ENCODE results near the gene OSBPL8.

OSBPL8 gene

DNA sequence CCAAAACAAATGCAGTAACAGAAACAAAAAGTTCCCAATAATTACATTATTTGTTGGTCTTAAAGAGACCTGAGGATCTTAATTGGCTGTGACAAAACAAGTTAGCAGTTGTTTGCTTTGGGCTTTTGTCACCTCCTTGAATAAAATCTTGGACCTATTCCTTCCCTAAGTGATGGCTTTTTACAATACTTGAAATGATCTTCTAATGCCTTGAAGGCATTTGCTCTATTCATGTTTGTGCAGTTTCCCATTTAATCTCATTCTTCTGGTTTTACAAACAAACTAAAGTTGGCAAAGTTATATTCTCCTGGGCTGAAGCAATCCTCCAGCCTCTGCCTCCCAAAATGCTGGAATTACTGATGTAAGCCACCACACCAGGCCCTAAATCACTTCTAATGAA lies 98.8 kb downstream of the OSBPL8 start:
- DNase-seq = no peak

GRCh38 chr12:76457818-76458217 lies 101.8 kb downstream of the OSBPL8 start:
- no peak for DNase-seq

DNA sequence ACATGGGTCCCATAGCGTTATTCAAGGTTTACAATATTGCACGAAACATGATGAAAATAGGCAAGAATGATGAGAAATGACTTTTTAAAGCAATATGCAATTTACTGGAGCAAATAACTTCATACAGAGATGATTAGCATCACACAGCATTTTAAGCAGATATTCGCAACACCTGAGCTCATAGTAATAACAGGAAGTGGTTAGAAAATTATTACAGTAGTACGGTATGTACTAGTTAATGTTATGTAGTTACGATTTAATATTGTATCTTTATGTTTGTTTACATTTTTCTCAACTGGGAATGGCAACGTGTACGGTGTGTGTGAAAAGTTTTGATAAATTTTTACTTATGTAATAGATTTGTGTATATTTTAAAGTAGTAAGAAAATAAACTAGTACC lies 102.6 kb downstream of the OSBPL8 start:
- DNase-seq = no peak

- DNase-seq = no peak
These were observed 103.8 kb downstream of the OSBPL8 start for GRCh38 chr12:76455582-76456345.

DNA sequence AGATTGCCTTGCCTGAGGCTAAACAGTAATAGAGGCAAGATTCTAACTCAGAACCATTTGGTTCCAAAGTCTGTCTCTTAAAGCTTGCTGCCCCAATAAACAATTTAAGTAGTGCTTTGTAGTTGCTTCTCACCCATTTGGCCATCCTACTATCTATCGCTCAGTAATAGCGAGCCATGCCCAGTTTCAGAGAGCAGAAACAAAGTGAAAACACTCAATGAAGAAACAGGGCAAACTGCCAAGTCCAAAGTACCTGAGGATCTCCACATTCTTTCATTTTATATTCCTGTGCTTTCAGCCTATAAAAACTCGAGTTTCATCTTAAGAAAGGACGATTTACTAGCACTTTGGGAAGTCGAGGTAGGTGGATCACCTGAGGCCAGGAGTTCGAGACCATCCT lies 108.0 kb downstream of the OSBPL8 start:
- no peak for DNase-seq

GRCh38 chr12:76450690-76451089 lies 108.9 kb downstream of the OSBPL8 start:
- DNase-seq = no peak

GRCh38 chr12:76449993-76450392 lies 109.6 kb downstream of the OSBPL8 start:
- DNase-seq = no peak

DNA sequence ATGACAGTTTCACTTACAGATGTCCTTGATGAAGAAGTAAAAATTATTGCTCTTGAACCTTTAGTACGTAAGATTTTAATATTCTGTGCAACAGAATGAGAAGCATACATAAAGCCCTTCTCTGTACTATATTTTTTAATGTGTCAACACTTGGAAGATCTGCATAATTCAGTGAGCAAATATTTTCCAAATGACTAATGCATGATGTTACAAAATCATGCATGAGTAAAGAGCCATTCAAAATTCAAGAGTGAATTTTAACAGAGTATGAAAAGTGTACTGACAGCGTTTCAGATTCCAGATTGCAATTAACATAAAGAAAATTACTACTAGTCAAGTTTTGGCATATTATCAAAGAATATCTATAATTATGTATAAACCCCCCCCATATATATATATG lies 110.0 kb downstream of the OSBPL8 start:
- DNase-seq = no peak

GRCh38 chr12:76449016-76449415 lies 110.6 kb downstream of the OSBPL8 start:
- DNase-seq = no peak

DNA sequence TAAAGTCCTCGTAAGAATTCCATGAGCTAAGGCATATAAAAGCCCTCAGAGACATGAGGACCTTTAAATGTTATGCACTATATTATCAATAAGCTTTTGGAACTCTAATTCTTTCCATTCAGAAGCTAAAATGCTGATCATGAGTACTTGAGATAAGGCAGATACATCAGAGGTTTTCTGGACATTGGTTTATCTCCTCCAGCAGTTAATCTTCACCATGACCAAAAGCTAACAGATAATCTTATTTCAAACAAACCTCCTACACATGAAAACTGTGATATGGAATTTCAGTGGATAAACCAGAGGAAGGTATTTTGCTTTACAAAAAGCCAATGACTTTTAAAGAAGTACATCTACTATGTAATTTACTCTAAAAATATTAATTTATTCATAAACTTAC lies 113.5 kb downstream of the OSBPL8 start:
- DNase-seq = no peak

GRCh38 chr12:76445462-76445861 lies 114.1 kb downstream of the OSBPL8 start:
- no peak for DNase-seq

DNA sequence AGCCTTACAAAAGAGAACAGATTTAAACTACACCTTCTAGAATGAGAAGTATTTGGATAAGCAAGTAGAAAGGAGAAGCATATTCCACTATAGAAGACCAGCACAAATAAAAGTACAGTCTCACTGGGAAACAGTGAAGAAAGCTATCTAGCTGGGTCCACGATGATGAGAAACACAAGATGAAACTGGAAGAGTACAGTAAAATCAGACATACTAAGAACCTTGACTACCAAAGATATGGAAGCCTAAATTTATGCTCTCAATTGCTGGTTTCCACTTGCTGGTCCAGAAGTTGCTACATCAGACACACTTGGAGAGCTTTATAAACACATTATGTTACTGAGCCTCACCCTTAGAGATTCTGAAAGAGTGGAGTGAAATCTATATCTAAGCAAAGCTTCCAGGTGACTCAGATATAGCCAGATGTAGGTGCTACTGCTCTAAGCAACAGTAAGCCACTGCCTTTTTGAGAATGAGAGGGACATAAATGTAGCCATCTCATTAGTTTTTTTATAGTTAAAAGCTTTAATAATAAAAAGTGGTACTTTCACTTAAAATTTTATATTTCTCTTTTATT lies 115.1 kb downstream of the OSBPL8 start:
- DNase-seq = no peak

- no peak for DNase-seq
These were observed 118.6 kb downstream of the OSBPL8 start for GRCh38 chr12:76441016-76441415.

GRCh38 chr12:76432733-76433132 lies 126.8 kb downstream of the OSBPL8 start:
- DNase-seq = no peak

DNA sequence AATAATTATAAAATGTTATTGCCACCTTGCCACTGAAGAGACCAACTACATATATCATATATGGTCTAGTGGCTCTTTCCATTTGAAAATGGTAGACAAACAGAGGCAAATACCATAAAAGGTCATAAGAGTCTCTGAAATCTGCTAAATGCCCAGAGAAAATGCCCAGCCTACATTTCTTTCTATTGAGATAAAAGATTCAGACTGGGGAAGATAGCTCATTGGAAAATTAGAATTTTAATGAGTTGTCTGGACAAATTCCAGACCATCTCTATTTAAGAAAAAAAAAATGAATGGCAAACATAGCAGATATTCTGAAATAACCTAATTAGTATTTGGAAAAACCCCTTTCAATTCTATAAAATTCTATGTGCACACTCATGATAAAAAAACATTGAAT lies 131.5 kb downstream of the OSBPL8 start:
- DNase-seq = no peak

GRCh38 chr12:76426160-76426559 lies 133.4 kb downstream of the OSBPL8 start:
- no peak for DNase-seq

DNA sequence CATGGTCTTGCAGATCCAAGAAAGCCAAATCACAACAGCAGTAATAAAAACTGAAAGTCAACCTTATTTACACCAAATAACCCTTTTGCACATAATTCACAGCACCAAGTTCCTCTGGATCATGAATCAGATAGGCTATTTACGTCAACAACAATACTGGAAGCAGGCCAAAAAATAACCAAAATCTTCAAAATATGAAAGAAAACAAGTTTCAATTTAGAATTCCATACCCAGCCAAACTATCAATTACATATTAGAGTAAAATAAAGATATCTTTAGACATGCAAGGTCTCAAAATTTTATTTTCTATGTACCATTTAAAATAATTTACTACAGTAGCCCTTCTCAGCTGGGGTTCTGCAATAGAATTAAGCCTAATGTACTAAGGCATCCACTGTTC lies 134.6 kb downstream of the OSBPL8 start:
- DNase-seq = no peak

GRCh38 chr12:76422543-76423438 lies 136.8 kb downstream of the OSBPL8 start:
- no peak for DNase-seq

- DNase-seq = no peak
These were observed 137.4 kb downstream of the OSBPL8 start for GRCh38 chr12:76422154-76422542.

DNA sequence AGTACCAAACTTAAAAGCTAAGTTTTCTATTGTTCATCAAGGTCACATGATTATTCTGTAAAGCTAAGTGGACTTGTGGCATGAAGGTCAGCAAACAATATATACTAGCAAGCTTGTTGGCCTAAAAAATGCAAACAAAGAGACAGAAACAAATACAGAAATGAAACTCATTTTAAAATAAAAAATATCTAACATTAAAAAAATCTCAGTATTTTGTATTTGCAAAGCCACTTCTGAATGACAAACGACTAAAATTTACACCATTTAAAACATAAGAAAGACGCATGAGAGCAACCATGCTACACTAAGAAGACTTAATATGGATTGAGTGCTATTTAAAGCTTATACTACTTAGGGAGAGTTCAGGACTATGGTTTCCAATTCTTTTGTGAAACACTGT lies 138.5 kb downstream of the OSBPL8 start:
- DNase-seq = no peak

DNA sequence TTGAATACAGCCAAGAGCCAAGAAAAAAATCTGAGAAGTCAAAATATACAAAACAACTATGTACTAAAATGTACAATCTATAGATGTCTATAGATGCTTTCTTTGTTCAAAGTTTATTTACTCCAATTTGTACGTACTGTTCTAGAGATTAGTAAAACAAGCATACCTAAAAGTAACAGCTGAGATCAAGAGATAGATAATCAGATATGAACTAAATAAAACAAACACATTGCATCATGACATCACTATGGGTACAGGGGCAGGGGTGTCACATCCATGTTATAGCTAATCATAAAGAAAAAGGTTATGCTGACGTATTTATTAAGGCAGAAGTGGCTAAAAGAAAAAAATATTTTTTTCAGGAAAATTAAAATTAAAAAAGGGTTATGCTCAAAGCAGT lies 139.3 kb downstream of the OSBPL8 start:
- no peak for DNase-seq

DNA sequence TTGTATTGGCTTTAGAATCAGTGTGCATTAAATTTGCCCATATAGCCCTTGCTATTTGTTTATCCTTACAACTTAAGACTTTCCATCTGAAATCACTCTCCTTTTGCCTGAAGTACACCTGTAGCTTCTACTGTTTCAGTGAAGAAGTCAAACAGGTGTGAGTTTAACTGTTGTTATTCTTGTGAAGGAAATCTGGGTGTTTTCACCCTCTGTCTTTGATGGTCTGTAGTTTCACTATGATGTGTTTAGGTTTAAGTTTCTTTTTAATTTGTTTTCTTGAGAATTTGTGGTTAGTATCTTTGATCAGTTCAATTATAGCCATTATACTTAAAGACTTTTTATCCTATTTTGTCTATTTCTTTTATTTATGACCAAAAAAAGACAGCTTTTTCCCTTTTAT lies 142.5 kb downstream of the OSBPL8 start:
- no peak for DNase-seq

GRCh38 chr12:76413121-76413520 lies 146.4 kb downstream of the OSBPL8 start:
- no peak for DNase-seq

DNA sequence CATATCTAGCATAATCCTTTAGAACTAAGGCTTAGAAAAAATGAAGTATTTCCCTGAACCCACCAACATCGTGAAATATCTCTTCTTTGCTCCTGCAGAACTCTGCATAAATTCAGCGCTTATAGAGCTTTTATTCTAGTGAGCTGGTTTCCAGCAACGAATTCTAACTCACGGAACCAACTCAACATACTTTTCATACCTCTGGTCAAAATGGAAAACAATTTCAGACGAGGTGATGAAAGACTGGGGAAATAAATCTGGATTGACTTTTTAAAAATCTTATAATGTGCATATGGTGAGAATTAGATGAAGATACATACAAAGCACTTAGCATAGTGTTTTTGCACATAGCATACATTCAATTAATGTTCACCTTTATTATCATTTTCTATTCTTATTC lies 148.8 kb downstream of the OSBPL8 start:
- DNase-seq = no peak
